Neural progenitor cell (in vitro differentiated cells): ENCODE data around the gene FADS2. TPM values are rescaled to one million over a fixed set of nuclear protein-coding genes. Genes with fewer than 3 reads are reported as not detected.

Experiments used
- DNase-seq: peaks from one replicate; pipeline ENCODE4 v3.0.0-alpha.2; 2016; ENCODE audit warnings: low spot score
- H2AFZ ChIP-seq: fragments of 200-600 bp; sonication (generic); replicated peaks from 2 replicates; pipeline ENCODE4 v1.6.1; 2016; ENCODE audit warnings: antibody characterized with exemption
- H3F3A ChIP-seq: fragments of 200-600 bp; sonication (generic); 2 replicates; pipeline ENCODE4 v1.6.1; 2016; ENCODE audit warnings: antibody characterized with exemption, low read depth
- H3K27ac ChIP-seq: fragments of 200-600 bp; sonication (generic); 2 replicates; pipeline ENCODE4 v1.5.1; 2016; ENCODE audit warnings: mild to moderate bottlenecking
- H3K27me3 ChIP-seq: fragments of 200-600 bp; sonication (generic); 2 replicates; pipeline ENCODE4 v1.6.1; 2016; ENCODE audit warnings: mild to moderate bottlenecking, moderate library complexity
- H3K36me3 ChIP-seq: fragments of 200-600 bp; sonication (generic); 2 replicates; pipeline ENCODE4 v1.5.1; 2016
- H3K4me1 ChIP-seq: fragments of 200-600 bp; sonication (generic); 2 replicates; pipeline ENCODE4 v1.6.1; 2016; ENCODE audit warnings: mixed run types
- H3K4me2 ChIP-seq: fragments of 200-600 bp; sonication (generic); 2 replicates; pipeline ENCODE4 v1.6.1; 2016
- H3K4me3 ChIP-seq: fragments of 200-600 bp; sonication (generic); 2 replicates; pipeline ENCODE4 v1.5.1; 2016
- H3K79me2 ChIP-seq: fragments of 200-600 bp; sonication (generic); 2 replicates; pipeline ENCODE4 v1.6.1; 2016; ENCODE audit warnings: low read depth
- H3K9ac ChIP-seq: fragments of 200-600 bp; sonication (generic); 2 replicates; pipeline ENCODE4 v1.6.1; 2016
- H3K9me3 ChIP-seq: fragments of 200-600 bp; sonication (generic); 2 replicates; pipeline ENCODE4 v1.5.1; 2016; ENCODE audit warnings: low read depth
- H4K20me1 ChIP-seq: fragments of 200-600 bp; sonication (generic); 2 replicates; pipeline ENCODE4 v1.6.1; 2016; ENCODE audit warnings: low read depth
- H3K27ac Mint-ChIP-seq: 3 replicates; pipeline ENCODE4 v1.8.0; 2021; ENCODE audit warnings: mixed read lengths
- H3K27me3 Mint-ChIP-seq: 2 replicates; pipeline ENCODE4 v1.8.0; 2022; ENCODE audit warnings: low read depth, mild to moderate bottlenecking, inconsistent platforms, moderate library complexity, mixed read lengths; ENCODE audit not compliant: insufficient read depth
- H3K36me3 Mint-ChIP-seq: 3 replicates; pipeline ENCODE4 v1.8.0; 2021; ENCODE audit warnings: mixed read lengths
- H3K4me1 Mint-ChIP-seq: 3 replicates; pipeline ENCODE4 v1.8.0; 2021; ENCODE audit warnings: mixed read lengths
- H3K4me3 Mint-ChIP-seq: 3 replicates; pipeline ENCODE4 v1.8.0; 2021; ENCODE audit warnings: mild to moderate bottlenecking, moderate library complexity, mixed read lengths
- H3K9me3 Mint-ChIP-seq: 3 replicates; pipeline ENCODE4 v1.8.0; 2020; ENCODE audit warnings: mixed read lengths
- EZH2 ChIP-seq: fragments of 200-600 bp; sonication (generic); IDR thresholded peaks from 2 replicates; pipeline ENCODE4 v1.6.1; 2017; ENCODE audit warnings: antibody characterized with exemption, mild to moderate bottlenecking, moderate library complexity
- EZH2phosphoT487 ChIP-seq: fragments of 200-600 bp; sonication (generic); IDR thresholded peaks from 2 replicates; pipeline ENCODE4 v1.6.1; 2017; ENCODE audit warnings: antibody characterized with exemption
- total RNA-seq: library from RNA; depleted of rRNA; stranded (reverse); fragments of >200 nt; gene quantifications from 2 replicates; pipeline ENCODE4 v1.2.3, GENCODE V29; 2015; ENCODE audit warnings: low replicate concordance
- TF ChIP-seq, protein P1 (sequence below): fragments of 200-600 bp; sonication (generic); IDR thresholded peaks from 2 replicates; pipeline ENCODE4 v1.5.1; 2017; ENCODE audit warnings: antibody characterized with exemption, mild to moderate bottlenecking

FADS2 gene
- total RNA-seq, 1 donor from 2014 or later = 233 TPM

DNA sequence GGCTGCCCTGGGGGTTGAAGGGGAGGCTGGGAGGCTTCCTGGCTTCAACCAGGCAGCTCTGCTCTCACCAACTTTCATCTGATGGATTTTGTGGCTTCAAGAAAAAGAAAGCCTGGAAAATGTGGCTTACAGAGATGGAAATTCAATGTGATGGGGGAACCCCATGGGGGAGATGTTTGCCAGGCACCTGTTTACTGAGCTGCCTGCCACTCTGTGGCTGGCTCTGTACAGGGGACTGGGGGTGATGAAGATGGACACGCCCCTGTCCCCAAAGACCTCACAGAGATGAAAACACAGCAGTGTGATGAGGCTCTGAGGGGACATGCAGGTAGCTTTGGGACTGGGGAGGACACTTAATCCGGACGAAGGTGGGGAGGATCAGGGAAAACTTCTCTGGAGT is 45.8 kb upstream of the FADS2 start:
- Mint-ChIP-seq H3K4me3 (no peak overlapping the region), H3K4me1 (peaks cover 9% of the 10 kb centered on the region), H3K9me3 (no peaks in the 10 kb centered on the region), H3K27ac (peak overlapping the region; percentile 87), H3K27me3 (peaks cover 7% of the 10 kb centered on the region), H3K36me3 (peaks cover 12% of the 10 kb centered on the region)
- no peak overlapping the region for H2AFZ ChIP-seq
- H3K27ac ChIP-seq = no peak overlapping the region
- no peak for DNase-seq
- no peaks in the 10 kb centered on the region for H3K36me3 ChIP-seq
- TF ChIP-seq, protein P1, sequence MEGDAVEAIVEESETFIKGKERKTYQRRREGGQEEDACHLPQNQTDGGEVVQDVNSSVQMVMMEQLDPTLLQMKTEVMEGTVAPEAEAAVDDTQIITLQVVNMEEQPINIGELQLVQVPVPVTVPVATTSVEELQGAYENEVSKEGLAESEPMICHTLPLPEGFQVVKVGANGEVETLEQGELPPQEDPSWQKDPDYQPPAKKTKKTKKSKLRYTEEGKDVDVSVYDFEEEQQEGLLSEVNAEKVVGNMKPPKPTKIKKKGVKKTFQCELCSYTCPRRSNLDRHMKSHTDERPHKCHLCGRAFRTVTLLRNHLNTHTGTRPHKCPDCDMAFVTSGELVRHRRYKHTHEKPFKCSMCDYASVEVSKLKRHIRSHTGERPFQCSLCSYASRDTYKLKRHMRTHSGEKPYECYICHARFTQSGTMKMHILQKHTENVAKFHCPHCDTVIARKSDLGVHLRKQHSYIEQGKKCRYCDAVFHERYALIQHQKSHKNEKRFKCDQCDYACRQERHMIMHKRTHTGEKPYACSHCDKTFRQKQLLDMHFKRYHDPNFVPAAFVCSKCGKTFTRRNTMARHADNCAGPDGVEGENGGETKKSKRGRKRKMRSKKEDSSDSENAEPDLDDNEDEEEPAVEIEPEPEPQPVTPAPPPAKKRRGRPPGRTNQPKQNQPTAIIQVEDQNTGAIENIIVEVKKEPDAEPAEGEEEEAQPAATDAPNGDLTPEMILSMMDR = no peak
- TF ChIP-seq EZH2phosphoT487 = no peak
- TF ChIP-seq EZH2 = no peak
- H3K4me3 ChIP-seq = no peak overlapping the region
- H3K9ac ChIP-seq = no peak overlapping the region
- peaks cover 7% of the 10 kb centered on the region for H3F3A ChIP-seq
- peaks cover 6% of the 10 kb centered on the region for H4K20me1 ChIP-seq
- no peaks in the 10 kb centered on the region for H3K27me3 ChIP-seq
- no peaks in the 10 kb centered on the region for H3K4me1 ChIP-seq
- H3K4me2 ChIP-seq = no peak overlapping the region
- H3K9me3 ChIP-seq = no peaks in the 10 kb centered on the region
- no peaks in the 10 kb centered on the region for H3K79me2 ChIP-seq

DNA sequence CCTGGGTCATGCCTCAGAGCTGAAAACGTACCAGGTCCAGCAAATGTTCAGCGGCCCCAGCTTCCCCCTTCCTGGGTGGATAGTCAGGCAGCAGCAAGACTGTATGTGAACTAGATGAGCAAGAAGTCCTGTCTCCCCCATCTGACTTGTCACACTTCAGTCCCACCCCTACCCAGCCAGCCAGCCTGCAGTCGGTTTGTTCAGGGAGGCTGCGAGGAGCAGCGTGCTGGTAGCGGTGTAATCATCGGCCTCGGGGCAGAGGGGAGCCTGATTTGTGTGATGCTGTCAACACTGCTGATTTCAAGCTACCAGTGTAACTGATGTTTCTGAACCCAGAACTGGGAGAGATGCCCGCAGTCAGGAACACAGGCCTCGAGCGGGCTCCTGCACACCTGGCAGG is 45.3 kb upstream of the FADS2 start:
- H3K4me2 ChIP-seq = no peak overlapping the region
- no peak overlapping the region for H3K4me3 ChIP-seq
- no peak overlapping the region for H3K9ac ChIP-seq
- H3K27ac Mint-ChIP-seq = no peak overlapping the region
- H2AFZ ChIP-seq = no peak overlapping the region
- peaks cover 9% of the 10 kb centered on the region for H4K20me1 ChIP-seq
- no peaks in the 10 kb centered on the region for H3K27me3 ChIP-seq
- H3K4me3 Mint-ChIP-seq = no peak overlapping the region
- DNase-seq = no peak
- peaks cover 11% of the 10 kb centered on the region for H3K36me3 Mint-ChIP-seq
- no peak overlapping the region for H3K27ac ChIP-seq
- H3K9me3 Mint-ChIP-seq = no peaks in the 10 kb centered on the region
- no peaks in the 10 kb centered on the region for H3K9me3 ChIP-seq
- peaks cover 9% of the 10 kb centered on the region for H3K4me1 Mint-ChIP-seq
- H3K79me2 ChIP-seq = no peaks in the 10 kb centered on the region
- no peaks in the 10 kb centered on the region for H3K4me1 ChIP-seq
- peaks cover 7% of the 10 kb centered on the region for H3K27me3 Mint-ChIP-seq
- H3K36me3 ChIP-seq = no peaks in the 10 kb centered on the region
- no peak for TF ChIP-seq EZH2phosphoT487
- TF ChIP-seq EZH2 = no peak
- TF ChIP-seq, protein P1 = no peak
- H3F3A ChIP-seq = peaks cover 7% of the 10 kb centered on the region

DNA sequence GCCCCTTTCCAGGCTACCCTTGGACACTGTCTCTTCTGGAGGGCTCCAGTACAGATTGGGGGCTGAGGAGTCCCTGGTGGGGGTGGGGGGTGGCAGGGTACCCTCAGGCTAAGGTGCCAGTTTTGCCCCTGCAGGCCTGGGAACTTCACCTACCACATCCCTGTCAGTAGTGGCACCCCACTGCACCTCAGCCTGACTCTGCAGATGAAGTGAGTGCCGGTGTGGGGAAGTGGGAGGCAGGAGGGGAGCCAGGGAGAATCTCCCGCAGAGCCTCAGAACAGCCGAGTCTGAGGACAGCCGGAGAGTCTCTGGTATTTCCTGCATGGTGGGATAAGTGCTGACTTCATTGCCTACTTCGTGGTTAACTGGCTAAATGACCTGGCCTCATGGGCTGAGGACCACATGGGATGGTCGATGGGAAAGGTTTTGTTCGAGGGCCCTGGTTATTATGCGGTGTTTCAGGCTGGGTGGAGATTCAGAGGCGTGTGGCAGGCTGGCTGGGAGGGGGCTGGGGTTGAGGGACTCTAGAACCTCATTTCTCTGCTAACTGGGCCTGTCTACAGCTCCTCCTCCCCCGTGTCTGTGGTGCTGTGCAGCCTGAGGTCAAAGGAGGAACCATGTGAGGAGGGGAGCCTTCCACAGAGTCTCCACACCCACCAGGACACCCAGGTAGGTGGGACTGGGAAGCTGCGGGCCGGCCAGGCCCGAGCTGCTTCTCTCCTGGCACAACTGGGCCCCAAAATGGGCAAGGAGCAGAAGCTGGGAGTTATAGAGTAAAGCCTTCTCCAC is 44.2 kb upstream of the FADS2 start:
- Mint-ChIP-seq H3K9me3 (no peaks in the 10 kb centered on the region), H3K27me3 (peaks cover 7% of the 10 kb centered on the region), H3K4me1 (peaks cover 7% of the 10 kb centered on the region), H3K27ac (peak overlapping the region; percentile 50), H3K36me3 (peaks cover 7% of the 10 kb centered on the region), H3K4me3 (peak overlapping the region; percentile 65)
- no peaks in the 10 kb centered on the region for H3K4me1 ChIP-seq
- no peak overlapping the region for H2AFZ ChIP-seq
- DNase-seq = no peak
- no peak overlapping the region for H3K4me3 ChIP-seq
- no peak overlapping the region for H3K4me2 ChIP-seq
- H3K9me3 ChIP-seq = no peaks in the 10 kb centered on the region
- no peaks in the 10 kb centered on the region for H3K36me3 ChIP-seq
- no peaks in the 10 kb centered on the region for H3K27me3 ChIP-seq
- H3K27ac ChIP-seq = no peak overlapping the region
- peaks cover 16% of the 10 kb centered on the region for H4K20me1 ChIP-seq
- TF ChIP-seq EZH2 = no peak
- TF ChIP-seq, protein P1 = no peak
- TF ChIP-seq EZH2phosphoT487 = no peak
- no peak overlapping the region for H3K9ac ChIP-seq
- no peaks in the 10 kb centered on the region for H3K79me2 ChIP-seq
- H3F3A ChIP-seq = peaks cover 7% of the 10 kb centered on the region
